Measurements from ENCODE around the gene CITED1. TPM values are rescaled to one million over a fixed set of nuclear protein-coding genes. Genes with fewer than 3 reads are reported as not detected.

CITED1 gene
- total RNA-seq, 2 donors from 2014 or later = 0.40 to 0.93 TPM

GRCh38 chrX:72313707-72314641 lies 8.3 kb upstream of the CITED1 start:
- no peak overlapping the region for H3K27ac Mint-ChIP-seq
- WGBS, 2 experiments (ENCODE audit: insufficient coverage in 1 of 2, insufficient read length in 1 of 2) = 78 to 86% methylated on average over 3 to 8 of the region's 8 CpGs

GRCh38 chrX:72312311-72312940 lies 6.7 kb upstream of the CITED1 start:
- no peak overlapping the region for H3K9ac ChIP-seq (ENCODE audit: extremely low read depth, low read length, poor library complexity, severe bottlenecking)
- H3K27me3 Mint-ChIP-seq (ENCODE audit: insufficient read depth) = peaks cover 54% of the 10 kb centered on the region
- no peaks in the 10 kb centered on the region for H3K4me1 ChIP-seq (ENCODE audit: control insufficient read depth, insufficient read depth, low read length)
- H3K27ac Mint-ChIP-seq = no peak overlapping the region
- peaks cover 32% of the 10 kb centered on the region for H3K27me3 ChIP-seq (ENCODE audit: control insufficient read depth, insufficient read depth, low read length, poor library complexity, severe bottlenecking)
- H3K4me3 Mint-ChIP-seq = no peak overlapping the region
- no peak overlapping the region for H3K27ac ChIP-seq (ENCODE audit: low read depth, low read length)
- H3K4me3 ChIP-seq (ENCODE audit: low read length) = no peak overlapping the region
- WGBS, 2 experiments (ENCODE audit: insufficient coverage in 1 of 2, insufficient read length in 1 of 2) = 67 to 91% methylated on average over 1 to 14 of the region's 14 CpGs
- H3K9me3 Mint-ChIP-seq = peaks cover 49% of the 10 kb centered on the region
- no peaks in the 10 kb centered on the region for H3K9me3 ChIP-seq (ENCODE audit: control insufficient read depth, low read length)
- H3K4me1 Mint-ChIP-seq = peaks cover 4% of the 10 kb centered on the region
- TF ChIP-seq CTCF (conservative IDR thresholded peaks at IDR 0.05) = no peak
- no peaks in the 10 kb centered on the region for H3K36me3 Mint-ChIP-seq (ENCODE audit: low read depth)
- DNase-seq = no peak
- no peaks in the 10 kb centered on the region for H3K36me3 ChIP-seq (ENCODE audit: control insufficient read depth, insufficient read depth, low read length)

More at GRCh38 chrX:72313707-72314641, 8.3 kb upstream of the CITED1 start:
- peaks cover 16% of the 10 kb centered on the region for H3K27me3 ChIP-seq (ENCODE audit: control insufficient read depth, insufficient read depth, low read length, poor library complexity, severe bottlenecking)
- Mint-ChIP-seq H3K27me3 (ENCODE audit: insufficient read depth) (peaks cover 41% of the 10 kb centered on the region), H3K36me3 (ENCODE audit: low read depth) (no peaks in the 10 kb centered on the region), H3K4me1 (no peaks in the 10 kb centered on the region), H3K9me3 (peaks cover 49% of the 10 kb centered on the region), H3K4me3 (no peak overlapping the region)
- TF ChIP-seq CTCF (conservative IDR thresholded peaks at IDR 0.05) = no peak
- H3K9me3 ChIP-seq (ENCODE audit: control insufficient read depth, low read length) = no peaks in the 10 kb centered on the region
- no peak overlapping the region for H3K4me3 ChIP-seq (ENCODE audit: low read length)
- no peak overlapping the region for H3K9ac ChIP-seq (ENCODE audit: extremely low read depth, low read length, poor library complexity, severe bottlenecking)
- H3K36me3 ChIP-seq (ENCODE audit: control insufficient read depth, insufficient read depth, low read length) = no peaks in the 10 kb centered on the region
- H3K27ac ChIP-seq (ENCODE audit: low read depth, low read length) = no peak overlapping the region
- no peak for DNase-seq
- H3K4me1 ChIP-seq (ENCODE audit: control insufficient read depth, insufficient read depth, low read length) = no peaks in the 10 kb centered on the region

- Histone ChIP-seq H3K36me3 (ENCODE audit: control insufficient read depth, insufficient read depth, low read length) (no peaks in the 10 kb centered on the region), H3K4me3 (ENCODE audit: low read length) (peak overlapping the region; percentile 75), H3K27ac (ENCODE audit: low read depth, low read length) (no peak overlapping the region), H3K27me3 (ENCODE audit: control insufficient read depth, insufficient read depth, low read length, poor library complexity, severe bottlenecking) (peaks cover 55% of the 10 kb centered on the region), H3K4me1 (ENCODE audit: control insufficient read depth, insufficient read depth, low read length) (no peaks in the 10 kb centered on the region), H3K9ac (ENCODE audit: extremely low read depth, low read length, poor library complexity, severe bottlenecking) (no peak overlapping the region), H3K9me3 (ENCODE audit: control insufficient read depth, low read length) (no peaks in the 10 kb centered on the region)
- no peak for TF ChIP-seq CTCF (conservative IDR thresholded peaks at IDR 0.05)
- H3K27ac Mint-ChIP-seq = no peak overlapping the region
- H3K4me1 Mint-ChIP-seq = peaks cover 8% of the 10 kb centered on the region
- H3K4me3 Mint-ChIP-seq = peak overlapping the region; percentile 42
- H3K27me3 Mint-ChIP-seq (ENCODE audit: insufficient read depth) = peaks cover 73% of the 10 kb centered on the region
- H3K9me3 Mint-ChIP-seq = peaks cover 50% of the 10 kb centered on the region
- H3K36me3 Mint-ChIP-seq (ENCODE audit: low read depth) = no peaks in the 10 kb centered on the region
- WGBS, 2 experiments (ENCODE audit: insufficient coverage in 1 of 2, insufficient read length in 1 of 2) = 21 to 40% methylated on average over 5 to 14 of the region's 15 CpGs
- DNase-seq = no peak
Observed at GRCh38 chrX:72309297-72310071, 3.8 kb upstream of the CITED1 start.

All from endodermal cell (in vitro differentiated cells).